AG08396 (cell line): Measurements from ENCODE around the gene FCHSD2.
A peak's percentile ranks its signal among the peaks of the same experiment; 100 is the strongest.
"Not testable (repeated sequence)": the region's sequence is repeated elsewhere in the genome, so short reads cannot be mapped to it uniquely, and the experiment has no call there.

Experiments used
- DNase-seq: peaks from one replicate; pipeline ENCODE4 v3.0.0; 2012; ENCODE audit warnings: low spot score, mixed read lengths

FCHSD2 gene

GRCh38 chr11:73009972-73010371 lies 132.1 kb downstream of the FCHSD2 start:
- DNase-seq = no peak

GRCh38 chr11:73004088-73004487 lies 138.0 kb downstream of the FCHSD2 start:
- DNase-seq = no peak

- no peak for DNase-seq
Measured at GRCh38 chr11:73003088-73003487, 139.0 kb downstream of the FCHSD2 start.

GRCh38 chr11:73002214-73002613 lies 139.9 kb downstream of the FCHSD2 start:
- DNase-seq = no peak

GRCh38 chr11:73001615-73002014 lies 140.5 kb downstream of the FCHSD2 start:
- DNase-seq = no peak

- DNase-seq = no peak
Measured at GRCh38 chr11:72998676-72999075, 143.4 kb downstream of the FCHSD2 start.

GRCh38 chr11:72996959-72997358 lies 145.2 kb downstream of the FCHSD2 start:
- DNase-seq = no peak

GRCh38 chr11:72989727-72990126 lies 152.4 kb downstream of the FCHSD2 start:
- DNase-seq = peak; percentile 19

- DNase-seq = no peak
Measured at GRCh38 chr11:72988821-72989220, 153.3 kb downstream of the FCHSD2 start.

GRCh38 chr11:72985645-72986044 lies 156.5 kb downstream of the FCHSD2 start:
- no peak for DNase-seq

GRCh38 chr11:72984453-72985077 lies 157.6 kb downstream of the FCHSD2 start:
- DNase-seq = no peak

GRCh38 chr11:72983560-72983959 lies 158.6 kb downstream of the FCHSD2 start:
- DNase-seq = no peak

GRCh38 chr11:72981971-72982685 lies 160.0 kb downstream of the FCHSD2 start:
- DNase-seq = no peak

- DNase-seq = no peak
Measured at GRCh38 chr11:72981080-72981479, 161.0 kb downstream of the FCHSD2 start.

GRCh38 chr11:72977782-72978181 lies 164.3 kb downstream of the FCHSD2 start:
- not testable (repeated sequence) for DNase-seq

- DNase-seq = not testable (repeated sequence)
Measured at GRCh38 chr11:72976522-72976892, 165.6 kb downstream of the FCHSD2 start.

GRCh38 chr11:72975778-72976521 lies 166.2 kb downstream of the FCHSD2 start:
- peak; percentile 36 for DNase-seq

- DNase-seq = no peak
Measured at GRCh38 chr11:72974487-72975205, 167.5 kb downstream of the FCHSD2 start.

- DNase-seq = peak; percentile 6
Measured at GRCh38 chr11:72972496-72973128, 169.5 kb downstream of the FCHSD2 start.

GRCh38 chr11:72971192-72971967 lies 170.7 kb downstream of the FCHSD2 start:
- no peak for DNase-seq

- no peak for DNase-seq
Measured at GRCh38 chr11:72970557-72971118, 171.5 kb downstream of the FCHSD2 start.
